Activated T-cell treated with anti-CD3 and anti-CD28 coated beads, Interleukin-2, amount 50 U/mL, for 4 hours (primary cell): ENCODE data around the gene KDM4B. TPM values are rescaled to one million over a fixed set of nuclear protein-coding genes. Genes with fewer than 3 reads are reported as not detected.

Experiments
- ATAC-seq, 2 donors: fragments of 200-7000 bp; cut with Tn5 transposase; one replicate each; pipeline ENCODE4 v1.10.0; 2021
- DNase-seq: peaks from one replicate; pipeline ENCODE4 v3.0.0-alpha.2; 2020
- H3K27me3 Mint-ChIP-seq: one replicate; pipeline ENCODE4 v1.8.0; 2021; ENCODE audit warnings: low read depth, mixed read lengths
- H3K36me3 Mint-ChIP-seq: one replicate; pipeline ENCODE4 v1.8.0; 2022; ENCODE audit warnings: mixed read lengths; ENCODE audit not compliant: insufficient read depth
- H3K4me1 Mint-ChIP-seq: one replicate; pipeline ENCODE4 v1.8.0; 2021; ENCODE audit warnings: low read depth, mixed read lengths
- H3K4me3 Mint-ChIP-seq: one replicate; pipeline ENCODE4 v1.8.0; 2021; ENCODE audit warnings: mild to moderate bottlenecking, moderate library complexity, mixed read lengths
- H3K9me3 Mint-ChIP-seq: one replicate; pipeline ENCODE4 v1.8.0; 2021; ENCODE audit warnings: mixed read lengths
- total RNA-seq, 3 donors: library from RNA; stranded (reverse); gene quantifications; one replicate each; pipeline ENCODE4 v1.2.1, GENCODE V29; 2021

KDM4B gene
- total RNA-seq, 3 donors from 2014 or later, result 13.3 to 18.1 (median 16.7) TPM

- H3K36me3 Mint-ChIP-seq, result peaks cover 12% of the 10 kb centered on the region
- no peak overlapping the region for H3K4me3 Mint-ChIP-seq
- H3K9me3 Mint-ChIP-seq, result no peaks in the 10 kb centered on the region
- H3K27me3 Mint-ChIP-seq, result no peaks in the 10 kb centered on the region
- no peak for DNase-seq
- ATAC-seq, result no peak
- peaks cover 2% of the 10 kb centered on the region for H3K4me1 Mint-ChIP-seq
Observed at GRCh38 chr19:5036698-5037563, 68.0 kb downstream of the KDM4B start.

DNA sequence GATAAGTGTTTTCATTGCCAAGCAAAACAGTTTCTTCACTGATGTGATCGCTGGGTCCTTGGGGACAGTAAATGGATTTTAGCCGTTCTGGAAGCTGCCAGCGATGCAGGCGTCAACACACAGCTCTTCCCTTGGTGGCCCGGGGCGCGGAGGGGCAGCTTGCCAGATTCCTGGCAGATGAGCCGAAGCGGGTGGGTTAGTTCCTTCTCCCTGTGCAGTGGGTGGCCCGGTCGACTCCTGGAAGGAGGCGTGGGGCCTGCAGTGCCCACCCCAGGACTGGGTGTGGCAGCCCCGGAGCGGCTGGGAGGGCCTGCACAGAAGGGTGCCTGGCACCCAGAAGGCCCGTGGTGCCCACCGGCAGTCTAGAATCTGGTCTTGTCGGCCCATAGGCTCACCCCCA is 69.0 kb downstream of the KDM4B start:
- H3K9me3 Mint-ChIP-seq, result no peaks in the 10 kb centered on the region
- no peak for DNase-seq
- H3K27me3 Mint-ChIP-seq, result no peaks in the 10 kb centered on the region
- peaks cover 14% of the 10 kb centered on the region for H3K36me3 Mint-ChIP-seq
- H3K4me1 Mint-ChIP-seq, result no peaks in the 10 kb centered on the region
- no peak for ATAC-seq
- no peak overlapping the region for H3K4me3 Mint-ChIP-seq

DNA sequence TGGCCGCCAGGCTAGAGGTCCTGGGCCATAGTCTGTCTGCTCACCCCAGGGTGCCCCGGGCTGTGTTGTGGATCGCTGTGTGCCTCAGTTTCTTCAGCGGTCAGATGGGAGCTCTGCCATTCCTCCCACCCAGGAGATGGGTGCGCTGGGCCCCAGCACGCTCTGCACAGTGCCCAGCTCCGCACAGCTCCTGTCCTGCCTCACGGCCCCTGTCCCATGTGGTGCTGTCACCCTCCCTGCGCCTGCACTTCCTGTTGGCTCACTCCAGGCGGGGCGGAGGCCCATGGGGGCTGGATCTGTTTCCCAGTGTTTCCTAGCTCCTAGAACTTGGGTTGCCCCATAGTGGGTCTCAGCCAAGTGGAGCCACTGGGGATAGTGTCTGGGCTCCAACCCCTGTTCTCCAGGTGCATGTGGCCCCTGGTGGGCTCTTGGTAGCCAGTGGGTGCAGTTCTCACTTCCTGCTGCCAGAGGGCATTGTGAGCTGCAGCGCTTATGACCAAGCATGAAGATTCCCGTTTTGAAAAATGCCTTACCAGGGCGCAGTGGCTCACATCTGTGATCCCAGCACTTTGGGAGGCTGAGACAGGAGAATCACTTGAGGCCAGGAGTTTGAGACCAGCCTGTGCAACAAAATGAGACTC is 69.8 kb downstream of the KDM4B start:
- Mint-ChIP-seq H3K4me1 (no peaks in the 10 kb centered on the region), H3K36me3 (peaks cover 11% of the 10 kb centered on the region), H3K9me3 (no peaks in the 10 kb centered on the region), H3K4me3 (no peak overlapping the region), H3K27me3 (no peaks in the 10 kb centered on the region)
- ATAC-seq (no peak), DNase-seq (no peak)

DNA sequence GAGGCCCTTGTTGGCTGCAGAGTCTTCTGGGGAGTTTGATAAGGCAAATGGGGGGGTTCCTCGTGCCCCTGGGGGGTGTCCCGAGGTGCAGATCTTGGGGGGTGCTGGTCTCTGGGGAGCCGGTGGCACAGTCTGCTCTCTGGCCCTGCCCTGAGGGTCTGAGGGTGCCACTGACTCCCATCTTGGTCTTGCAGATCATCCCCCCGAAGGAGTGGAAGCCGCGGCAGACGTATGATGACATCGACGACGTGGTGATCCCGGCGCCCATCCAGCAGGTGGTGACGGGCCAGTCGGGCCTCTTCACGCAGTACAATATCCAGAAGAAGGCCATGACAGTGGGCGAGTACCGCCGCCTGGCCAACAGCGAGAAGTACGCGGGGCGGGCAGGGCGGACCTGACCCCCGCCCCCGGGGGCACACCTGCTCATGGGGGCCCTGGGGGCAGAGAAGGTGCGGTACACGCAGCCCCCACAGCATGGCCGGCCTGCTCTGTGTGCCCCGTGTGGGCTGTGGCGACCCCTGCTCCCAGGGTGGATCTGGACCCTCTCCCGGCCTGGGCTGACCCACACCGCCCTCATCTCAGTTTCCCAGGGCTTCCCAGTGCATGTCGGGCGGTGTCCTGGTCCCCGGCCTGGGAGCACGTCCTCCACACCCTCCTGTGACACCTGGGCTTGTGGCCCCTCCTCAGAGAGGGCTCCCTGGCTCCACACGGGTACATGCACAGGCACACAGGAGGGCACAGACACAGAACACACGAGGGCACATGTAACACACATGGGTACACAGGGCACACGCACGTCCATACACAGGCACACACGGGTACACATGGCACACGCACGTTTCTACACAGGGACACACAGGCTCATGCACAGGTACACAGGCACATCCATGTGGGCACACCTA is 71.0 kb downstream of the KDM4B start:
- H3K4me3 Mint-ChIP-seq, result no peak overlapping the region
- H3K9me3 Mint-ChIP-seq, result no peaks in the 10 kb centered on the region
- H3K36me3 Mint-ChIP-seq, result peaks cover 6% of the 10 kb centered on the region
- no peaks in the 10 kb centered on the region for H3K4me1 Mint-ChIP-seq
- DNase-seq (no peak), ATAC-seq (no peak)
- no peaks in the 10 kb centered on the region for H3K27me3 Mint-ChIP-seq

DNA sequence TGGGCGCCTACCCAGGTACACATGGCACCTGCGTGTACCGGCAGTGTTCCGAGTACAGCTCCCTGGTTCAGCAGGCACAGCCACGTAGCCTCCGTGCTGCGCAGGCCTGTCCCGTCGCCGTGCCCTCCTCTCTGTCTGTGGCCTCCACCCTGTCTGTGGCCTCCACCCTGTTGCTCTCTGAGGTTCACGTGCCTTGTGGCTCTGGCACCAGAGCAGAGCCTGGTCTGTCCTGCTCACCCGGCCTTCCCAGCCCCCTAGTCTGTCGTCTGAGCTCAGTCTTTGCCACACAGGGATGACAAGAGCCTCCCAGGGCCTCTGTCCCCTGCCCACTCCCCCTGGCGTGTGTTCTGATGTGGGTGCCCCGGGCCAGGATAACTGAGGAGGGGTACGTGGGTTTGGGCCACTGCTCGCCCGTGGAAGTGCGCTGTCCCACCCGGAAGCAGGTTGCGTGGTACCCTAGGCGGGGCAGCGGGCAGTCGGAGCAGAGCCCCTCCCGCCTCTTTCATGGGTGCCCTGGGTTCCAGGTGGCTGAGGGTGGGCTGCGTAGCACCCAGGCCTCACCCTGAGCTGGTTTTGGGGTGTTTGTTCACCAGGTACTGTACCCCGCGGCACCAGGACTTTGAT is 71.7 kb downstream of the KDM4B start:
- DNase-seq, result no peak
- no peaks in the 10 kb centered on the region for H3K27me3 Mint-ChIP-seq
- H3K4me1 Mint-ChIP-seq, result no peaks in the 10 kb centered on the region
- no peak overlapping the region for H3K4me3 Mint-ChIP-seq
- no peaks in the 10 kb centered on the region for H3K9me3 Mint-ChIP-seq
- ATAC-seq, result no peak
- H3K36me3 Mint-ChIP-seq, result peaks cover 6% of the 10 kb centered on the region

DNA sequence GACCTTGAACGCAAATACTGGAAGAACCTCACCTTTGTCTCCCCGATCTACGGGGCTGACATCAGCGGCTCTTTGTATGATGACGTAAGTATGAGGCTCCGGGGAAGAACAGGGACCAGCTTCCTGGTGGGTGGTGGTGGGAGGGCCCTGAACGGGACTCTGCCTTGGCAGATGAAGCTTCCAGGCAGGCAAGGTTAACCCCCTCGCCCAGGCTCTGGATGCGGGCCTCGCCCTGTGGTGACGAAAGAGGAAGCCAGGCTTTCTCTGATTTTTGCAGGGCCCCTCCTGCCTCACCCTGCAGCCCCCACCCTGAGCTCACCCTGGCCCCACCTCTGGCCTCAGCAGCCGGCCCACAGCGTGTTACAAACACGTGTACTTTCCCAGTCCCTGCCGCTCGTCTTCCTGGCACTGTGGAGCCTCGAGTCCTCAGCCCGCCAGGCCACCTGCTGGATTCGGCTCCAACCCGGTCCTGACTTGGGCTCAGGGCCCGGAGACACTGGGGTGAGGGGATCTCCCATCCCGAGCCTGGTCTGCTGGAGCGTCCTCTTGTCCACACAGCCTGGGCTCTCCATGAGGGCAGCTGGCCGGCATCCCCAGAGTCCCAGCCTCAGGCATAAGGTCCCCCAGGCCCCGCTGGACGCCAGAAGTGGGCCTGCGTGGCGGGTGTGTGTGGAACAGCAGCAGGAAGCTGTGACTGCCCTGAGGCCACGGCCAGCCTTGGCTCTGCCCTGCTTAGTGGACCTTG is 72.4 kb downstream of the KDM4B start:
- Mint-ChIP-seq H3K9me3 (no peaks in the 10 kb centered on the region), H3K36me3 (peaks cover 6% of the 10 kb centered on the region), H3K27me3 (no peaks in the 10 kb centered on the region), H3K4me1 (peaks cover 2% of the 10 kb centered on the region), H3K4me3 (no peak overlapping the region)
- ATAC-seq (no peak), DNase-seq (no peak)

DNA sequence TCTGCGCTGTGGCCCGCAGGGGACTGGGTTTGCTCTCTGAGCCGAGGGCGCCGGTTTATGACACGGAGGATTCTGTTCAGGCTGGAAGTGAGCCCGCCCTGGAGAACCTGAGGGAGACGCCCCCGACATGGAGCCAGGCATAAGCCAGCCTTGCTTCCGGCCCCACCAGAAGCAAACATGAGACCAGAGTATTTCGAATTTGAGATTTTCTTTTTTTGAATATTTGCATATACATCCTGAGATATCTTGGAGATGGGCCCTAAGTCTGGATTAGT is 72.9 kb downstream of the KDM4B start:
- peaks cover 3% of the 10 kb centered on the region for H3K36me3 Mint-ChIP-seq
- no peak for ATAC-seq
- H3K27me3 Mint-ChIP-seq, result no peaks in the 10 kb centered on the region
- H3K9me3 Mint-ChIP-seq, result no peaks in the 10 kb centered on the region
- H3K4me1 Mint-ChIP-seq, result peaks cover 2% of the 10 kb centered on the region
- DNase-seq, result no peak
- H3K4me3 Mint-ChIP-seq, result no peak overlapping the region

- no peak for ATAC-seq
- no peaks in the 10 kb centered on the region for H3K9me3 Mint-ChIP-seq
- H3K4me1 Mint-ChIP-seq, result peaks cover 2% of the 10 kb centered on the region
- H3K4me3 Mint-ChIP-seq, result no peak overlapping the region
- no peaks in the 10 kb centered on the region for H3K27me3 Mint-ChIP-seq
- no peak for DNase-seq
- peaks cover 2% of the 10 kb centered on the region for H3K36me3 Mint-ChIP-seq
Observed at GRCh38 chr19:5042556-5042955, 73.6 kb downstream of the KDM4B start.

DNA sequence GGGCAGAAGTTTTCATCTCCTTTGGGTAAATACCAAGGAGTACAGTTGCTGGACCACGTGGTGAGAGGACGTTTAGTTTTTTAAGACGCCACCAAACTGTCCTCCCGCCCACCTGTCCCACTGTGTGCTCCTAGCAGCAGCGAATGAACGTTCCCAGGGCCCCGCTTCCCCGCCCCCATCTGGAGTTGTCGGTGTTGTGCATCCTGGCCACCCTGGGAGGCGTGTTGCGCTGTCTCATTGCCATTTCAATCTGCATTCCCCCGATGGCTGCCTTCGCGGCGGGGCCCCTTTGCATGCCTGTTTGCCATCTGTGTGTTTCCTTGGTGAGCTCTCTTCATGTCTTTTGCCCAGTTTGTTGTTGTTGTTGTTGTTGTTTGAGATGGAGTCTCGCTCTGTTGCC is 76.1 kb downstream of the KDM4B start:
- Mint-ChIP-seq H3K9me3 (no peaks in the 10 kb centered on the region), H3K36me3 (peaks cover 2% of the 10 kb centered on the region), H3K4me1 (peaks cover 4% of the 10 kb centered on the region), H3K27me3 (no peaks in the 10 kb centered on the region), H3K4me3 (no peak overlapping the region)
- ATAC-seq, result no peak
- DNase-seq, result no peak

DNA sequence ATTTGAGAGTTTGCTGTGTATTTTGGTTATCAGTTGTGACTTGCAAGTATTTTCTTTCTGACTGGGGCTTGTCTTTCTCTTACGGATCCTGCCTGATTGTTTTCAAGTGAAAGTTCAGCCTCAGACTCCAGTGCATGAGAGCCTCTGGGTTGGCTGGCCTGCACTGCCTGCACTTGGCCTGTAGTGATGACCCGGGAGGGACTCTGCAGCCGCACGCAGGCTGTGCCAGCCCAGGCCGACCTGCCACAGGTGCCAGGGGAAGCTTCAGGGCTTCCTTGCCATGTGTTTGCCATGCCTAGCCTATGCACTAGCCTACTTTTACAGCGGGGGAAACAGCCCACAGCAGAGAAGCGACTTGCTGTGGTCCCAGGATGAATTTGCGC is 77.0 kb downstream of the KDM4B start:
- Mint-ChIP-seq H3K27me3 (no peaks in the 10 kb centered on the region), H3K4me3 (no peak overlapping the region), H3K4me1 (peaks cover 4% of the 10 kb centered on the region), H3K9me3 (no peaks in the 10 kb centered on the region), H3K36me3 (peaks cover 2% of the 10 kb centered on the region)
- ATAC-seq (no peak), DNase-seq (no peak)

DNA sequence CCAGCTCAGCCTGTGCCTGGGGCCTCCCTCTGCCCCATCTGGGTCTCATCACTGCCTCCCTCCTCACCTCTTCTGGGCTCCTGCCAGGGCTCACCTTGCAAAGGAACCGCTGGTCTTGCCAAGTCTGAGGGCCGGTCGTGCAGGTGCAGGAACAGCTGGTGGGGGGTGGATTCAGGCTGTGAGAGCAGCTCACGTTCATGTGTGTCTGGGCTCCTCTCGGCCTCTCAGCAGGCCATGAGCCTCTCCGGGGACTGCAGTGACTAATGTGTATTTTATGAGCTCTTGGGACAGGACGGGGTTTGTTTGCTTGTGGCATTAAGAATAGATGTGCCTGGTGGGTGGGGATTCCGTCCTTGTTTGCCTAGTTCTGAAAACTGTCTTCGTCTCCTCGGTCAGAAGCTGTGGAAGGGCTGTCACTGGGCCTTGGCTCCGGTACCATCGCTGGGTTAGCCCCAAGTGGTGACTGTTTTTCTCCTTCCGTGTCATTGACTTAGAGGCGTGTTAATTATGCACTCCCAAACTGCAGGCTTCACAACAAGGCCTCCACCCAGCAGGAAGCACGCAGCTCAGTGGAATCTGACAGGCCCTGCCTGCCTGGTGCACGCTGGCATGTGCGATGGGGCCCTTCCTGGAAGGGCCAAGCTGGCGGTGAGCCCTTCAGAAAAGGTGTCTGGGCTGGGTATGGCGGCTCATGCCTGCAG is 77.6 kb downstream of the KDM4B start:
- Mint-ChIP-seq H3K9me3 (no peaks in the 10 kb centered on the region), H3K36me3 (peaks cover 2% of the 10 kb centered on the region), H3K4me1 (peaks cover 4% of the 10 kb centered on the region), H3K27me3 (no peaks in the 10 kb centered on the region), H3K4me3 (no peak overlapping the region)
- ATAC-seq (no peak), DNase-seq (no peak)

- Mint-ChIP-seq H3K4me1 (peaks cover 4% of the 10 kb centered on the region), H3K27me3 (no peaks in the 10 kb centered on the region), H3K4me3 (no peak overlapping the region), H3K36me3 (peaks cover under 1% of the 10 kb centered on the region), H3K9me3 (no peaks in the 10 kb centered on the region)
- no peak for DNase-seq
- ATAC-seq, result no peak
Observed at GRCh38 chr19:5047251-5047935, 78.5 kb downstream of the KDM4B start.
